ENCODE data around the gene CHST11. TPM values are rescaled to one million over a fixed set of nuclear protein-coding genes. Genes with fewer than 3 reads are reported as not detected.

CHST11 gene
- total and polyA plus RNA-seq, 9 of the 15 experiments (the other 6 are each of a cell fraction or from before 2014, with no cell fraction given): 2.3 to 38.7 (median 15.0) TPM

DNA sequence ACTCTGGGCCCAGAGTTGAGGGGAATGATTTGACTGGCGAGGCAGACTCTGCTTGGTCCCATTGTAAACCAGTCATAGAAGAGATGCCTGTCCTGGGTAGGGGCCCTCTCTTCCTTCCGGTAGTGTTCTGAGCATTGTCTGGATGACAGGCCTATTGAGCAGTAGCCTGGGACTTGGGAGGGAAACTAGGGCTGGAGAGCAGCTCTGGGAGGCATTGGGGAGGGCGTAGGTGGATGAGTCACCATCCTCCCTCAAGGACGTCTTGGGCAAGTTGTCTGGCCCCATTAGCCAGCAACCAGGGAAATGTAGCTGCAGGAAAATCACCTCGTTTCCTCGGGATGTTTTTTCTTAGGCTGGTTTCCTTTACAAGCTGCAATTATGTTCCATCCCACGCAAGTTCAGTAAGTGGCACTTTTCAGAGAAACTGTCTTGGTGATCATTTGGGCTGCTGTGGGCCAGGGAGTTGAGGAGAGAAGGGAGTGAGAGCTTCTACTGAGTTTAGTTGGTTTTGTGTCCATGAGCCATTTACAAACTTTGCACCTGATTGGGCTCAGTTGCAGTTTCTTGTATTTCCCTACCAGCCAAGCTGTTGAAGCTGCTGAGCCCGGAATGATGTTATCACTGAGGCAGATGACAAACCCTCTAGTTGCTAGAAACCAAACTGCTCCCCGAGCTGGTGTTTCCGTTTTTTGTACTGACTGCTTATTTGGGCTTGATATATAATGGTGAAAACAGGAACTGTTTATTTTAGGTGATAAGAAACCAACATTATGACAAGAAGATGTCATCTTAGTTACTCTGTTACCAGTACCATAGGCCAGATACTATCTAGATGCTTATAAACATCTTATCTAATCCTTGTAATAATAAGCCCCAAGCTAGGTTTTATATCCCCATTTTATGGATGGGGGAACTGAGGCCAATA, 147.6 kb downstream of the CHST11 start (continued):
- TF ChIP-seq DNMT1 (IDR thresholded peaks at IDR 0.05) (no peak), GABPB1 (CRISPR knock-in tag; IDR thresholded peaks at IDR 0.05) (peak; percentile 28; the same call in 1 of the 2 replicates), ZBTB9 (CRISPR knock-in tag; IDR thresholded peaks at IDR 0.05) (no peak), ELF1 (tag; IDR thresholded peaks at IDR 0.05) (peak; percentile 29), ZNF431 (CRISPR knock-in tag; IDR thresholded peaks at IDR 0.05) (no peak), CHD7 (IDR thresholded peaks at IDR 0.05; ENCODE audit: low read depth, low read length) (no peak), ZNF121 (CRISPR knock-in tag; conservative IDR thresholded peaks at IDR 0.05) (no peak), ZNF766 (CRISPR knock-in tag; conservative IDR thresholded peaks at IDR 0.05) (peak; percentile 95), PRPF4 (IDR thresholded peaks at IDR 0.05; ENCODE audit: insufficient read depth, low read depth, low read length, poor library complexity, severe bottlenecking) (no peak), ZNF830 (CRISPR knock-in tag; IDR thresholded peaks at IDR 0.05) (no peak), NEUROD1 (IDR thresholded peaks at IDR 0.05; ENCODE audit: borderline replicate concordance, low read depth, low read length, partially characterized antibody) (no peak)
- TF ChIP-seq, protein P1, sequence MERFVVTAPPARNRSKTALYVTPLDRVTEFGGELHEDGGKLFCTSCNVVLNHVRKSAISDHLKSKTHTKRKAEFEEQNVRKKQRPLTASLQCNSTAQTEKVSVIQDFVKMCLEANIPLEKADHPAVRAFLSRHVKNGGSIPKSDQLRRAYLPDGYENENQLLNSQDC (CRISPR knock-in tag; IDR thresholded peaks at IDR 0.05): no peak
